ENCODE measurements around the gene RAET1G. TPM values are rescaled to one million over a fixed set of nuclear protein-coding genes. Genes with fewer than 3 reads are reported as not detected.
"Not testable (repeated sequence)": the region's sequence is repeated elsewhere in the genome, so short reads cannot be mapped to it uniquely, and the experiment has no call there.

RAET1G gene
- total RNA-seq, 1 donor from 2014 or later, result not detected

DNA sequence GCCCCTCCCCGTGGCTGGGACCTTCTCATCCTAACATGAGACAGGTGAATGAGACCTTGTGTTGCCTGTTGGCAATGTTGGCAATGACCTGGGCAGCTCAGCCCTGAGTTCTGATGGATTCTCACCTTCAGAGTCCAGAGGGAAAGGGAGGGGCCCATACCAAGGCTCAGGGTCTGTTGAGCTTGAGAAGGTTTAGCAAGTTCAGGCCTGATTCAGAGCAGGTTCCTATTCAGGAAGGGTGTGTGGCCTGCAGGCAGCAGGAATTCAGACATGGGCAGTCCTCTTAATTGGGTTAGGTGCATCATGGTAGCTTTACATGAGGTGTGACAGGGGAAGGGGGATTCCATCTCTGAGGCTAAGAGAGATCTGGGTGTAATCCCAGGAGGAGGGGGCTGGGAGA, 24.6 kb upstream of the RAET1G start:
- DNase-seq; intact Hi-C loops (cut with micrococcal nuclease); H3K4me3 Mint-ChIP-seq; H3K9me3 Mint-ChIP-seq; H3K4me1 Mint-ChIP-seq; H3K27ac Mint-ChIP-seq; H3K36me3 Mint-ChIP-seq (ENCODE audit: low read depth): not testable (repeated sequence)
- H3K27me3 Mint-ChIP-seq, result peaks cover 75% of the 10 kb centered on the region

DNA sequence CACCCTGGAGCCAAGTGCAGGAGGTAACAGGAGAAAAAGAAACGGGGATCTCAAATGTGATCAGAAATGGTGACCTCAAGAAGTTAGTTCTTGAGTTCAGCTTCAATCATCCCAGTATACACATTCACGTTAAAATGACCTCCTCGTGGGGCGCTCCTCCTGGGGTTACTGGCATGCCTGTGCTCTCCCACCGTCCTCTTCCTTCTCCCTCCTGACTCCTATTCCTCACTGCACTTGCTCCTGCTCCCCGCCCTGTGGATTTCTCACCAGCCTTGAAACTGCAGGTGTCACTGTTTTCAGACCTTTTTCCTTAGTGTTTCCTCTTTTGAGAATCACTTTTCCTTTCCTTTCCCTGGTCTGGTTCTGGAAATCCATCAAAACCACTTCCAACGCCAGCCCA, 23.7 kb upstream of the RAET1G start:
- peaks cover 72% of the 10 kb centered on the region for H3K27me3 Mint-ChIP-seq
- DNase-seq; H3K4me3 Mint-ChIP-seq; H3K27ac Mint-ChIP-seq; H3K36me3 Mint-ChIP-seq (ENCODE audit: low read depth); H3K4me1 Mint-ChIP-seq; intact Hi-C loops (cut with micrococcal nuclease); H3K9me3 Mint-ChIP-seq: not testable (repeated sequence)

DNA sequence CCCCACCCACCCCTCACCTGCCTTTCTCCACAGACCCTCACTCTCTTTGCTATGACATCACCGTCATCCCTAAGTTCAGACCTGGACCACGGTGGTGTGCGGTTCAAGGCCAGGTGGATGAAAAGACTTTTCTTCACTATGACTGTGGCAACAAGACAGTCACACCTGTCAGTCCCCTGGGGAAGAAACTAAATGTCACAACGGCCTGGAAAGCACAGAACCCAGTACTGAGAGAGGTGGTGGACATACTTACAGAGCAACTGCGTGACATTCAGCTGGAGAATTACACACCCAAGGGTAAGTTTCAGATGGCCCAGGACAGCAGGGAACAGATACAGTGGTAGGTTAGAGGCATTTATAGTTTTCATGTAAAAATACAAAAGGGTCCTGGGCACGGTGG, 22.4 kb upstream of the RAET1G start:
- H3K4me3 Mint-ChIP-seq; H3K36me3 Mint-ChIP-seq (ENCODE audit: low read depth); H3K9me3 Mint-ChIP-seq; DNase-seq; intact Hi-C loops (cut with micrococcal nuclease); H3K27ac Mint-ChIP-seq: not testable (repeated sequence)
- H3K27me3 Mint-ChIP-seq, result peaks cover 69% of the 10 kb centered on the region
- peaks cover 15% of the 10 kb centered on the region for H3K4me1 Mint-ChIP-seq

DNA sequence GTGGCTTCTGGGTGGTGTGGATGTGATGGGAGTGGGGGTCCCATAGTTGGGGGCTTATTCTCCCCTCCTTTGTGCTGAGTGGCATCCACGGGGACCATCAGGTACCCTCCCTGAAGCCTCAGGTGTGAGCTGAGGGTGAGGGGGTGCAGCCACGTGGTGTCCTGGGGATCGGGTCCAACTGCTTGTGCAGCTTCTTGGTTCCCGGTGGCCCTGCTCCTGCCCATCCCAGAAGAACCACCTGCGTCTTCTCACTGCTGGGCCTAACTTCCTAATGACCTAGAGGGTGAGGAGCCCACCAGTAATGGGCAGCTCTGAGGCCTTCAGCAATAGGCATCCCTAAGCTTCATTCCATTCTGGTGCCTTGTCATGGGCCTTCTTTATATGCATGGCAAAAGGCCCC, 20.4 kb upstream of the RAET1G start:
- DNase-seq; H3K36me3 Mint-ChIP-seq (ENCODE audit: low read depth); H3K9me3 Mint-ChIP-seq; intact Hi-C loops (cut with micrococcal nuclease); H3K4me3 Mint-ChIP-seq; H3K27ac Mint-ChIP-seq: not testable (repeated sequence)
- Mint-ChIP-seq H3K27me3 (peaks cover 66% of the 10 kb centered on the region), H3K4me1 (peaks cover 28% of the 10 kb centered on the region)

DNA sequence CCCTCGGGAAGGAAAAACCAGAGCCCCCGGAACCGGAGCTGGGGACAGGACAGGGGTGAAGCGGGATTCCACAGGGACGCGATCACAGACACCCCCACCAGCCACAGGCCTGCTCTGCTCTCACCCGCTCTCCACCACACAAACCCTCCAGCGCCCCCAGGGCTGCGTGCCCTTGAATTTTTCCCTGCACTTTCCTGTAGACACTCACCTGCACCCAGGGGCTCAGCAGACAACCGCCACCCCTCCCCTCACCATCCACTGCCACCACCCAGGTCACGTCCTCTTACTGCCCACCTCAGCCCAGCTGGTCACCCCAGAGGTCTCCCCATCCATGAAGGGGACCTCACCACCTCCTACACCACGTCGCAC, 19.5 kb upstream of the RAET1G start:
- intact Hi-C loops (cut with micrococcal nuclease), result no loop called here
- Mint-ChIP-seq H3K36me3 (ENCODE audit: low read depth) (peaks cover 2% of the 10 kb centered on the region), H3K9me3 (no peaks in the 10 kb centered on the region), H3K27ac (peak overlapping the region; percentile 58), H3K27me3 (peaks cover 67% of the 10 kb centered on the region), H3K4me3 (peak overlapping the region; percentile 85), H3K4me1 (peaks cover 32% of the 10 kb centered on the region)
- no peak for DNase-seq

DNA sequence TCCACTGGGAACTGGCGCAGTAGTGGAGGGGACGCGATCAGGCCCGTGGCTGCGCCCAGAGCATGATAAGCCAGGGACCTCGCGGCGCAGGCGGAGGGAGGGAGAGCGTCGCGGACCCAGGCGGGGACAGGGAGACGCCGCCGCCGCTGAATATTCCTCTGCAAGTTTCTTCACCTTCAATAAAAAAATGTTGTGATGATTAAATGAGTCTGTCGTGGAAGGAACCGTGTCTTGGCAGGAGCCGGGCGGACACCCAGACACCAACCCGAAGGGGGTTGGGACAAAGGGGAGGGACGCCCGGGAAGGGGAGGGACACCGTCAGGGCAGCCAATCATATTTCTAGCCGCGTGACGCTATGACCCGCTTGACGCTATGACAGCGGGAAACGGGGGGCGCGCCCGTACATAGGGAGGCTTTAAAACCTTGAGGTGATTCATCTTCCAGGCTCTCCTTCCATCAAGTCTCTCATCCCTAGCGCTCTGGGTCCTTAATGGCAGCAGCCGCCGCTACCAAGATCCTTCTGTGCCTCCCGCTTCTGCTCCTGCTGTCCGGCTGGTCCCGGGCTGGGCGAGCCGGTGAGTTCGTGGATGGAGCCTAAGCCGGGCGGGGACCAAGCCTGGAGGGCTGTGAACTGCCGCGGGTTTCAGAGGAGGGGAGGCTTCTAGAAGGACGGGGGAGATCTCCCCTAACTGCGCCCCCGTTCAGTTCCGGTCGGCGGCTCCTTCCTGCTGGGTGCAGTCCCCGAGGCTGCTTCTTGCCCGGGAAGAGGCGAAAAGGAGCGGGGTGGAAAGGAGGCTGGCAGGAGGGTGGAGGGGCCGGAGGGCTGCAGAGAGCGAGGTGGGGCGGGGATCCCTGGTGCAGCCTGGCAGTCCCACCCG, 18.9 kb upstream of the RAET1G start, which contains the start of gene ULBP2:
Gene ULBP2, plus strand, starts transcription at position 432 of the 878 bp plus-strand sequence. Its CDS starts 59 bp downstream, at position 491.
- H3K27me3 Mint-ChIP-seq, result peaks cover 72% of the 10 kb centered on the region
- no peaks in the 10 kb centered on the region for H3K9me3 Mint-ChIP-seq
- intact Hi-C loops (cut with micrococcal nuclease), result loop anchor here (1.0 kb wide), 1 partner anchor 21 kb away; the partner anchor contains the start of gene ULBP1
- H3K4me1 Mint-ChIP-seq, result peaks cover 32% of the 10 kb centered on the region
- H3K36me3 Mint-ChIP-seq (ENCODE audit: low read depth), result peaks cover 2% of the 10 kb centered on the region
- peak within 1 kb of the TSS; percentile 85 for H3K4me3 Mint-ChIP-seq
- peak within 1 kb of the TSS; percentile 83 for H3K27ac Mint-ChIP-seq
- DNase-seq, result peak; percentile 96

DNA sequence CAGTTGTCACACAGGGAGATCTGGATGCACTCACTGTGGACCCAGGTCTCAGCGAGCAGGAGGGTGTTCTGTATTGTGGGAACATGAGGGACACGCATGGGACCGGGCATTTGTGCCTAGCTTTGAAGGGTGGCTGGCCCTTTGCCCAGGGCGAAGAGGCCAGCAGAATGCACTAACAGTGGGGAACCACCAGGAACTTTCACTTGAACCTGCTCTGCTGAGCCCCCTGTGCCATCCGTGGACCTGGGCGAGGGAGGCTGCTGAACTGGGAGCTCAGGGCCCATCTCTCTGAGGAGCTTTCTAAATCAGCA, 17.7 kb upstream of the RAET1G start:
- H3K27ac Mint-ChIP-seq, result no peak overlapping the region
- no peaks in the 10 kb centered on the region for H3K9me3 Mint-ChIP-seq
- peaks cover 2% of the 10 kb centered on the region for H3K36me3 Mint-ChIP-seq (ENCODE audit: low read depth)
- H3K4me1 Mint-ChIP-seq, result peaks cover 32% of the 10 kb centered on the region
- peaks cover 76% of the 10 kb centered on the region for H3K27me3 Mint-ChIP-seq
- intact Hi-C loops (cut with micrococcal nuclease), result no loop called here
- no peak for DNase-seq
- H3K4me3 Mint-ChIP-seq, result peak overlapping the region; percentile 42

DNA sequence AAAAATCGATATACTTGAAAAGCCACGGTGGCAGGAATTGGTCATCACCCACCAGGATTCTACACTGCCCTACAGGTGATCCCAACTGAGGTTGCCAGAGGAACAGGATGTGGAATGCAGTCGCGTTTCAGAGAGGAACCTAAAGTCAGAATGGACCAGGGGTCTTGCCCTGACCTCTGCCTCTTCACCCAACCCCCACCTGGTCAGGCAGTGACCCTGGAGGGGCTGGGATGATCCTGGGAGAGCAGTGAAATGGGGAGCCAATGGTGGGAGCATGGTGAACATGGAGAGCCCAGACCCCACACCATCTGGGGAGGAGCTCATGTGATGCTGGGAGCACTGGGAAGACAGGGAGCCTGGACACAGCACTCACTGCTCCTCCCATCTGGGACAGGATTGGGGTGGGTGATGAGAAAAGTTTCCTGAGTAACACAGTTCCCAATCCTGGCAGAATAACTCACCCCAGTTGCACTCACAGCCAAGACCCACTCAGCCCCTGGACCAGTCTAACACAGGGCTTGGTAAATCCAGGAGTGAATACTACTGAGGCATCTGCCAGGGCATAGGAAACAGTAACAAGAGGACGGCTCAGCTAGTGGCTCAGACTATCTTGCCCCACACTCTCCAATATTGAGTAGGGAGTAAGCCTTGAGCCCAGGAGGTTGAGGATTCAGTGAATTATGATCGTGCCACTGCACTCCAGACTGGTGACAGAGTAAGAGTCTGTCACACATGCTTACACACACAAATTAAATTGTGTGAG, 17.2 kb upstream of the RAET1G start:
- H3K4me3 Mint-ChIP-seq, result peak overlapping the region; percentile 79
- peaks cover 77% of the 10 kb centered on the region for H3K27me3 Mint-ChIP-seq
- H3K36me3 Mint-ChIP-seq (ENCODE audit: low read depth), result peaks cover 2% of the 10 kb centered on the region
- H3K4me1 Mint-ChIP-seq, result peaks cover 36% of the 10 kb centered on the region
- H3K9me3 Mint-ChIP-seq, result no peaks in the 10 kb centered on the region
- intact Hi-C loops (cut with micrococcal nuclease), result loop anchor here (2.0 to 10.0 kb wide), 3 partner anchors 51 to 875 kb away; no protein-coding TSS in a partner anchor
- no peak overlapping the region for H3K27ac Mint-ChIP-seq
- no peak for DNase-seq

DNA sequence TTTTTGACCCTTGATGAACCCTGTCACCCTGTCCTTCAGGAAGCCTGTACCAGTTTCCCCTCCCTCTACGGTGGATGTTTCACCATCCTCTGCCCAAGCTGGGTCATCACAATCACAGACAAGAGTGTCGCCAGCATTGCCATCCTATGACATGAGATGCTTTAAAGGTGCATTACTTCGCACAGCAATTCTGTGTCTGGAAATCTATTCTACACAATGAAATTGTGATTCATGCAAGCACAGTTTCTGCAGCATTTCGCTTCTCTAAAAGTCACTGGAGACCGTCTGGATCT, 16.4 kb upstream of the RAET1G start:
- Mint-ChIP-seq H3K9me3 (no peaks in the 10 kb centered on the region), H3K27ac (peak overlapping the region; percentile 54), H3K4me1 (peaks cover 43% of the 10 kb centered on the region), H3K4me3 (peak overlapping the region; percentile 79), H3K36me3 (ENCODE audit: low read depth) (peaks cover 2% of the 10 kb centered on the region), H3K27me3 (peaks cover 85% of the 10 kb centered on the region)
- intact Hi-C loops (cut with micrococcal nuclease), result loop anchor here (2.0 to 10.0 kb wide), 3 partner anchors 51 to 875 kb away; no protein-coding TSS in a partner anchor
- DNase-seq, result no peak

DNA sequence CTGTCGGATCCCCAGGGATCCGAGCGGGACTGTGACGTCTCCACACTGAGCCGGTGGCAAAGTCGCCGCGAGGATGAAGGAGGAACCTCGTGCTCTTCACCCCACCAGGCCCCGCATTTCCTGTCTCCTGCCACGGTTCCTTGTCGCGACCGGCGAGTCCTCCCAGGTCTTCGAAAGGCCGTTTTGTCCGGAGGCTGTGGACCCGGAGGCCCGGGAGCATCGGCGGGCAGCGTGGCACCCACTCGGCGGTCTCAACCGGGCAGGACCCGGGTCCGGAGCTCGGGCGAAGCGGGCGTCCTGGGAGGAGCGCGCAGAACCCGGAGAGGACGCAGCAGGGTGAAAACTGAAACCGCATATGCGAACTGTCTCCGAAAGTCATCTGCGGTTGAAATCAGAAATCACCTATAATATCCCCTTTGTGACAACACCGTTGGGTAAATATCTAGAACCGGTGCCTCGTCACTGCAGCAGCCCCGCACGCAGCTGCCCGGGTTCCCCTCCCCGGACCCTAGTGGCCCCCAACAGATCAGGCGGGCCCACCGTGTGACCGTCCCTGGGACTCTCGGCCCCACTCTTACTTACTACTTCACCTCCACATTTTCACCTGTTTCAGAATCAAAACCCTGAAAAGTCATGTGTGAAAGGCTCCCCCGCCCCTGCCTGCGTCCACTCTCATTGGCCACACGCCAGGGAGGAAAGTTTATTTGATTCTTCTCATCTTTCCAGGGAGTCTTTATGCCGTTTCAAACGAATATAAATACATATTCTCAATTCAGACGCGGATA, 15.8 kb upstream of the RAET1G start:
- Mint-ChIP-seq H3K4me1 (peaks cover 45% of the 10 kb centered on the region), H3K9me3 (no peaks in the 10 kb centered on the region)
- intact Hi-C loops (cut with micrococcal nuclease), result loop anchor here (2.0 to 10.0 kb wide), 3 partner anchors 52 to 876 kb away; no protein-coding TSS in a partner anchor

DNA sequence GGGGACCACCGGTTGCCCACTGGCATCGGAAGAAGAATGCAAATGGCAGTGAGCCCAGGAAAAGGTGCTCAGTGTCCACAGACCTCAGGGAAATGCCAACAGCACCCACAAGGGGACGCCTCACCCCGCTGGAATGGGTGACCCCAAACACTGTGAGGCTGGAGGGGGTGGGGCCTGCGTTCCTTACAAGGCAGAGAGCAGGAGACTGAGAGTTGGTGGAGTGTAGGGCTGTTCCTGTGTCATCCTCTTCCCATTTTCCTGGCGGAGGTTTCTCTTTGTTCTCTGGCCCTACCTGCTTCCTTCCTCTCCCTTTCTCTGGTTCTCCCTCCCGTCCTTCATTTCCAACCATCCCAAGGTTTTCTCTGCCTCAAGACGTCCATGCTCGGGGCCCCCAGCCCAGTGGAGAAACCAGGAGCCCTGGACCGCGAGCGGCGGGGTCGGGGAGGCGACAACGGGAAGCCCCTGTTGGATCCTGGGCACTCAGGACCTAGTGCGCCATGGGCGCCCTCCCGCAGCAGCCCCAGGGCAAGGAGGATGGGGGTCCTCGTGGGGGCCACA, 15.2 kb upstream of the RAET1G start:
- not testable (repeated sequence) for H3K9me3 Mint-ChIP-seq; DNase-seq; H3K36me3 Mint-ChIP-seq (ENCODE audit: low read depth)
- intact Hi-C loops (cut with micrococcal nuclease), result loop anchor here (2.0 to 10.0 kb wide), 3 partner anchors 53 to 877 kb away; no protein-coding TSS in a partner anchor
- H3K27ac Mint-ChIP-seq, result peak overlapping the region; percentile 34
- H3K4me1 Mint-ChIP-seq, result peaks cover 45% of the 10 kb centered on the region
- peaks cover 86% of the 10 kb centered on the region for H3K27me3 Mint-ChIP-seq
- peak overlapping the region; percentile 79 for H3K4me3 Mint-ChIP-seq

More for the DNA sequence above, 15.8 kb upstream of the RAET1G start:
- Mint-ChIP-seq H3K36me3 (ENCODE audit: low read depth) (peaks cover 2% of the 10 kb centered on the region), H3K27me3 (peaks cover 85% of the 10 kb centered on the region), H3K4me3 (peak overlapping the region; percentile 79), H3K27ac (peak overlapping the region; percentile 54)
- peak; percentile 86 for DNase-seq

DNA sequence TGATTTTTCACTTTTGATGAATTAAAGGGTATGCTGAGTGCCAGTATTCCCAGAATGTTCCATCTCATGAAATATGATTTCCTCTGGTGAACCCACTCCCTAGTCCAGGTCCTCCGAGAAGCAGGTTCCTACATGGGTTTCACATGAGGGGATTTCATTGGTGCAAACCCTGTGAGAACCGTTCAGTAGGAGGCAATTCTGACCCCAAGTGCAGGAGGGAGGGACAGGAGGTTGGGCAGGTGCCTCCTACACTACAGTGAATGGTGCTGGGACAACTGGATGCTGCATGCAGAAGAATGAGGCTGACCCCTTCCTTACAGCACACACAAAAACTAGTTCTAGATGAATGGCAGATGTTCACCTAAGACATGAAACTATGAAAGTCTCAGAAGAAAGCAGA, 13.8 kb upstream of the RAET1G start:
- intact Hi-C loops (cut with micrococcal nuclease), result loop anchor here (10.0 kb wide), 1 partner anchor 878 kb away; no protein-coding TSS in a partner anchor
- peaks cover 2% of the 10 kb centered on the region for H3K36me3 Mint-ChIP-seq (ENCODE audit: low read depth)
- H3K9me3 Mint-ChIP-seq, result no peaks in the 10 kb centered on the region
- H3K4me3 Mint-ChIP-seq, result no peak overlapping the region
- H3K27ac Mint-ChIP-seq, result no peak overlapping the region
- no peak for DNase-seq
- peaks cover 84% of the 10 kb centered on the region for H3K27me3 Mint-ChIP-seq
- H3K4me1 Mint-ChIP-seq, result peaks cover 39% of the 10 kb centered on the region

DNA sequence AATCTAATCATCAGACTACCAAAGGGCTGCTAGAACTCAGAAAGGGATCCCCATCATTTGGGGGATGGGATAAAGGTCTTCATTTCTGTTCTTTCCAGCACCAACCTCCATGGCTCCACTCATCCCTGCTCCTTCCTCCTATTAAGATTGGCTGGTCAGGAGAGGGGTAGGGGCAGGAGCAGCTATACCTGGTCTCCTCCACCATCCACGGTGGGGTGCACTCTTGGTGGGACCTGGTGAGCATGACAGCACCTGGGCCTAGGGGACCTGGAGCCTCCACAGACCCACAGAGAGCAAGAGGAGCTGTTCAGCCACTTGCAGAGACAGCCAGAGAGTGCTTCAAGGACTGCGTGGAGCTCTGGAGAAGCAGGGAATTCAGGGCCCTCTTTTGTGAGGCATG, 12.7 kb upstream of the RAET1G start:
- H3K4me1 Mint-ChIP-seq, result peaks cover 34% of the 10 kb centered on the region
- DNase-seq, result no peak
- no peaks in the 10 kb centered on the region for H3K9me3 Mint-ChIP-seq
- H3K4me3 Mint-ChIP-seq, result no peak overlapping the region
- intact Hi-C loops (cut with micrococcal nuclease), result loop anchor here (2.0 to 10.0 kb wide), 2 partner anchors 15 to 879 kb away; no protein-coding TSS in a partner anchor
- H3K27ac Mint-ChIP-seq, result no peak overlapping the region
- H3K27me3 Mint-ChIP-seq, result peaks cover 87% of the 10 kb centered on the region
- peaks cover 2% of the 10 kb centered on the region for H3K36me3 Mint-ChIP-seq (ENCODE audit: low read depth)

All from activated CD4-positive, alpha-beta T cell treated with anti-CD3 and anti-CD28 coated beads, Interleukin-2, amount 10 ng/mL, durations not matched to agents 24 days and 14 days (primary cell).